GM12864 (cell line): ENCODE measurements around the gene NCKAP5.

Experiments
- DNase-seq: peaks from one replicate; pipeline ENCODE4 v3.0.0-alpha.2; 2011; ENCODE audit warnings: low read depth
- H3K4me3 ChIP-seq: 2 replicates; pipeline ENCODE4 v1.5.1; 2011; ENCODE audit warnings: mild to moderate bottlenecking, low read depth, low read length, control low read depth
- TF ChIP-seq, protein P1 (sequence below): IDR thresholded peaks from 2 replicates; pipeline ENCODE4 v1.5.1; 2011; ENCODE audit warnings: low read depth, mild to moderate bottlenecking, moderate library complexity, low read length, control low read depth, inconsistent platforms; ENCODE audit errors: missing control alignments

NCKAP5 gene

DNA sequence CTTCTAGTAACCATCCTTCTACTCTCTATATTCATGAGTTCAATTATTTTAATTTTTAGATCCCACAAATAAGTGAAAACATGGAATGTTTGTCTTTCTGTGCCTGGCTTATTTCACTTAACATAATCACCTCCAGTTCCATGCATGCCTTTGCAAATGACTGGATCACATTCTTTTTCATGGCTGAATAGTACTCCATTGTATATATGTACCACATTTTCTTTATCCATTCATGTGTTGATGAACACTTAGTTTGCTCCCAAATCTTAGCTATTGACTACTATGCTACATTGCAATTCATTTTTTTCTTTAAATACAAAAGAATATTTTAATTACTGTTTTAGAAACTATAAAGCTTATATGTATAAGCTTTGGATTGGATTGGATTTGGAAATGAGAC lies 657.8 kb downstream of the NCKAP5 start:
- TF ChIP-seq, protein P1, sequence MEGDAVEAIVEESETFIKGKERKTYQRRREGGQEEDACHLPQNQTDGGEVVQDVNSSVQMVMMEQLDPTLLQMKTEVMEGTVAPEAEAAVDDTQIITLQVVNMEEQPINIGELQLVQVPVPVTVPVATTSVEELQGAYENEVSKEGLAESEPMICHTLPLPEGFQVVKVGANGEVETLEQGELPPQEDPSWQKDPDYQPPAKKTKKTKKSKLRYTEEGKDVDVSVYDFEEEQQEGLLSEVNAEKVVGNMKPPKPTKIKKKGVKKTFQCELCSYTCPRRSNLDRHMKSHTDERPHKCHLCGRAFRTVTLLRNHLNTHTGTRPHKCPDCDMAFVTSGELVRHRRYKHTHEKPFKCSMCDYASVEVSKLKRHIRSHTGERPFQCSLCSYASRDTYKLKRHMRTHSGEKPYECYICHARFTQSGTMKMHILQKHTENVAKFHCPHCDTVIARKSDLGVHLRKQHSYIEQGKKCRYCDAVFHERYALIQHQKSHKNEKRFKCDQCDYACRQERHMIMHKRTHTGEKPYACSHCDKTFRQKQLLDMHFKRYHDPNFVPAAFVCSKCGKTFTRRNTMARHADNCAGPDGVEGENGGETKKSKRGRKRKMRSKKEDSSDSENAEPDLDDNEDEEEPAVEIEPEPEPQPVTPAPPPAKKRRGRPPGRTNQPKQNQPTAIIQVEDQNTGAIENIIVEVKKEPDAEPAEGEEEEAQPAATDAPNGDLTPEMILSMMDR: no peak
- no peak overlapping the region for H3K4me3 ChIP-seq
- no peak for DNase-seq

DNA sequence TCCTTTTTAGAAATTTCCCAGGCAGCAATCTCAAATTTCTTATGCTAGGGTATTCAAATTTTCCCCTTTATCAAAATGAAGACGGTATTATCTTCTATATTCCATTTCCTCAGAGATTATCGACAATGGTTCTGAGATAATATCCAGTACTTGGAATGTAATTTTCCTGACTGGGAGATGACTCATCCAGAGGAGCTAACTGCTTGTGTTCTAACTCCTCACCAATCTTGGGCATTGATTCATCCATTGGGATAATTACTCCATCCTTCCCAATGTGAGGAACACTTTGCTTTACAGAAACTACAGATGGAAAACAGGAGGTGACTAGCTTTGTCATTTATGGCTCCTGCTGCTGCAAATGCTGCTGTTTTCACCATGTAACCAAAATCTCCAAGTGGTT lies 658.8 kb downstream of the NCKAP5 start:
- TF ChIP-seq, protein P1: no peak
- H3K4me3 ChIP-seq: no peak overlapping the region
- no peak for DNase-seq

DNA sequence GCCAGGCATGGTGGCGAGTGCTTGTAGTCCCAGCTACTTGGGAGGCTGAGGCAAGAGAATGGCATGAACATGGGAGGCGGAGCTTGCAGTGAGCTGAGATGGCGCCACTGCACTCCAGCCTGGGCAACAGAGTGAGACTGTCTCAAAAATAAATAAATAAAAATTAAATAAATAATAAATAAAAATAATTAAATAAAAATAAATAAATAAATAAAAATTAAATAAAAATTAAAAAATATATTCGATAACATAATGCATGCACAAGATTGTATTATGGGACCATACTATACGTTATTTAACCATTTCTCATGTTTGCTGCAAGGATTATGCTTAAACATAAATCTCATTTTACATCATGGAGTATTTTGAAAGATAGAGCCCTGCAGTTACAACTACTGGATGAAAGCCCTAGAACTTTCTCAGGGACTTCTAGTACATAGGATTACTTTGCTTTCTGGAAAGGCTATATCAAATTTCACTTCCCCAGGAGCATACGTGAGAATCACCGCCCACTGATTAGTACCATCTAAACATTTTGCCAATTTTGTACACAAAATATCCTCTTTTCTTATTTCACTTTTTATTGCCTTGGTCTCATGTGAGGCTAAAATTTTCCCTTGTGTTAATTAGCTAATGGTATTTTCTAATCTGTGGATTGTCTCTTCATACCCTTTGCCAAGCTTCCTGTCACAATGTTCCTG lies 664.0 kb downstream of the NCKAP5 start:
- TF ChIP-seq, protein P1: no peak
- DNase-seq: no peak
- no peak overlapping the region for H3K4me3 ChIP-seq

DNA sequence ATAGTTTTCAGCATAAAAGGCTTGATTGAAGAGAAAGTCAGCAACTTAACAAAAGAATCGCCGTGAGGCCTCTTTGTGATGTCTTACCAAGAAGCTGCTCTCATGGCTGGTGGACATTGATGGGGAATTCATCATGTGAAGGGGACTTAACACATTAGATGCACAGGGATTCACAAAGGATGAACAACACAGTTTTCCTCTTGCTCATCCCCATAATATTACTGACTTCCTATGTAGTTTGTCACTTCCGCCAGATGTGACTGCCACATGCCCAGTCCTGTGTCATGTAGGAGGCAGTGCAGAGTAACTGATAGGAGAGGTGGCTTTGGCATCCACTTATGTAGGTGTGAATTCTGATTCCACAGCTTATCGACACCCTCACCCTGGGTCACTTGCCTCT lies 665.6 kb downstream of the NCKAP5 start:
- DNase-seq: no peak
- TF ChIP-seq, protein P1: no peak
- no peak overlapping the region for H3K4me3 ChIP-seq

DNA sequence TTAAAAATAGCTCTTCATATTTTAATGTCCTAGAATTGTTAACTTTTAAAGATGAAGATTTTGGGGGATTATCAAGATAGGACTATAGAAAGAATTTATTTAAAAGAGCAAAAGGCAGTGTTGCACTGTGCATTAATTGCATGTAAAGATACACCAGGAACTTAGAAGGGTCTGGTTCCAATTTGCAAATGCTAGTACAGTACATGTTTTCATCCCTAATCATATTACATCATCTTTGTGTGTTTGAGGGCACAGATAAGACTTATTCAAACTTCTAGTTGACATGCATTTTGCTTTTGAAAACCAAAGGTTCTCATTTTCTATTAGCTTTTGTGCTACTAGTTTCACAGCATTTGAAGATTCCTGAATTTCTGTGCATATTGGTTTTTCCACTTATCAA lies 666.6 kb downstream of the NCKAP5 start:
- DNase-seq: no peak
- no peak overlapping the region for H3K4me3 ChIP-seq
- TF ChIP-seq, protein P1: no peak

DNA sequence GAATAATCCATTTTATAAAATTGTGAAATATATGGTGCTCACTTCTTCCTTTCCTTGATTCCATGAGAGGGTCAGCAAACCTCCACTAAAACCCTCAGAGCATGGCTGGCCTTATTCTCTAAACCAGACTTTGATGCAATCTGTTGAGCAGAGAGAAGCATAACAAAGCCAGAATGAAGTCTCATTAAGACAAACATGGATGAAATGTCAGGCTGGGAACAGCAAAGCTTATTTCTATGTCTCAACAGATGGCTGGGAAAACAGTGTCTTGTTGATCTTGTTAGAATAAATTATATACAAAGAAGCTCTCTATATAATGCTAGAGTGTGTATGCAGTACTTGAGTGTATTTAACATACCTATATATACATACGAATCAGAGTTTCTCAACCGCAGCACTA lies 671.2 kb downstream of the NCKAP5 start:
- no peak overlapping the region for H3K4me3 ChIP-seq
- TF ChIP-seq, protein P1: no peak
- DNase-seq: no peak

DNA sequence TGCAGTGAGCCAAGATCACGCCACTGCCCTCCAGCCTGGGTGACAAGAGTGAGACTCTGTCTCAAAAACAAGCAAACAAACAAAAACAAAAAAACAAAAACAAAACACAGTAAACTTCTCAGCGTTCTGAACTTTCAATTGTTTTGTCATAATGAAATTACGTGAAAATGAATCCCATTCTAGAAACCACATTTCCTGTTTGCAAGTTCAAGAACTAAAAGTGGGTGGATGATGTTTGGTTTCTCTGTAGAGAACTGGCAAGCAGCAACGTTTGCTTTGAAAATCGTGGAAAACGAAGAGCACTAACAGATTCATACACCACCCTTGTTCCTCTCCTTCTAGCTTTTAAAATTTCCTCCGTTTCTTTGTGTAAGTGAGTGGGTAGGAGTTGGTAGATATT lies 672.2 kb downstream of the NCKAP5 start:
- DNase-seq: no peak
- H3K4me3 ChIP-seq: no peak overlapping the region
- TF ChIP-seq, protein P1: no peak
